HG03175 (cell line): ENCODE measurements around the gene B3GAT1.

Experiments
- ATAC-seq: cut with Tn5 transposase; IDR thresholded peaks from one replicate; pipeline ENCODE4 v1.9.1; 2021; ENCODE audit warnings: mild to moderate bottlenecking, moderate library complexity; ENCODE audit not compliant: unreplicated experiment

B3GAT1 gene

DNA sequence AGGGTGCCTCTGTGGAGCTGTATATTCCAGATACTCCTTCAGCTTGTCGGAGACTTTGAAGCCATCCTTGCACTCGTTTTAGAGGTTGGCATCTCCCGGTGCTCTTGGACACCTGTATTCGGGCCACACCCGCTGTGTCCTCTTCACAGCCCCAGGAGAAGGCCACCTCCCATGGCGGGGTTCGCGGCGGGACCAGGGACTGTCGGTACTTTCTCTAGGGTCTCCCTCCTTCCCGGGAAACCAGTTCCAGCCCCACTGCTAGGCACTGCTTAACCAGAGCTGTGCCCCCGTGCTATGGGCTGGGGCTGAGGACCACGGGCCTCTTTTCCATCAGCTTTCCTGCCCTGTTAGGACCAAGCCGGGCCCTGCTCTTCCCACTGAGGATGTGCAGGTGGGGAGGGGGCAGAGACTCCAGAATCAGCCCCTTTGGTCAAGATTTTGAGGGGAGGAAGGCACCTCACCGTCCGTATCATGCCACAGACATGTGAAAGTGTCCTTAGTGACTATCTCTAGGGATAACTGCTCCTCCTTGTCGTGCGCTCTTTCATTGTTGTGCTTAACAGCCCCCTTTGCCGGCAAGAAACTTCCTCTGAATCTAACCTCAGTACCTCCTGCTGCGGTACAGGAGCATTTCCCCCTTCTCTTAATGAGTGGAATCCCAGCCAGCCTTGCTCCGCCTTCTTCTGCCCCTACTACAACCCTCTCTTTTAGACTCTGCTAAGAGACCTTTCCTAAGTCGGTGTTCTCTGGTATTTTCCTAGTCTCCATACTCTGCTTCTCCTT lies 1.2 kb upstream of the B3GAT1 start:
- no peak for ATAC-seq

- no peak for ATAC-seq
Measured at GRCh38 chr11:134410766-134411165, 1.3 kb downstream of the B3GAT1 start.

DNA sequence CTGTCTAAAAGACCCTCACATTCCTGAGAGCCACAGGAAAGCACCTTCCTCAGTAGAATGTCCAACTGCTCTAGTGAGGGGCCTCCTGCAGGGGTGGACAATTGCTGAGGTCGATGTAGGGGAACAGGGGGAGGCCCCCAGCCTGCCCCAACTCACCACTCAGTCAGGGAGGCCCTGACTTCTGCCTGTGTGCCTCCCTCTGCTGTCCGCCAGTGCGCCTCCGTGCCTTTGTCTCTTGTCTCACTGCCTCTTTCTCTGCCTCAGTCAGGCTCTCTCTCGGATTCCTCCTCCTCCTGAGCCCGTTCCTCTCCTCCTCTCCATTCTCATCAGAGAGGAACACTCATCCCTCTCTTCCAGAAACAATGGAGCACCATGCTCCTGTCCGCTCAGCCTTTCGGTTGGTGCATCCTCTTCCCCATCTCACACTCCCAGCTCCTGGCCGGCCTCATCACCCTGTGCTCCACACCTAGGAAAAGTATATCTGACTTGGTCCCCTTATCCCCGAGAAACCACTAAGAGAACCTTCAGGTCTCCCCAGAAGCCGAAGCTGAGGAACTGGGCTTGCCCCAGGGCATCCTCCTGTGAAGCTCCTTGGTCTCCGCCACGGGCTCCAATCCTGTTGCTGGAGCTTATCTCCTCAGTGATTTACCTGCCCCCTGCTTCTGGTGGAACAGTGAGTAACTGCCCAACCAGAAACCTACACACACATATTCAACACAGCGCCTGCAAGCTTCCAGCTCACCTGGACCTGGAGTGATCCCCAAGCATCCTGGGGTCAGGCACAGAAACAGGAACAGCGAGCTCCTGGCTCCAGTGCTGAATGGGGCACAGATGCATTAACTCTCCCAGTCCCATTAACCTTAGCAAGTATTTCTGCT lies 2.3 kb downstream of the B3GAT1 start:
- no peak for ATAC-seq

DNA sequence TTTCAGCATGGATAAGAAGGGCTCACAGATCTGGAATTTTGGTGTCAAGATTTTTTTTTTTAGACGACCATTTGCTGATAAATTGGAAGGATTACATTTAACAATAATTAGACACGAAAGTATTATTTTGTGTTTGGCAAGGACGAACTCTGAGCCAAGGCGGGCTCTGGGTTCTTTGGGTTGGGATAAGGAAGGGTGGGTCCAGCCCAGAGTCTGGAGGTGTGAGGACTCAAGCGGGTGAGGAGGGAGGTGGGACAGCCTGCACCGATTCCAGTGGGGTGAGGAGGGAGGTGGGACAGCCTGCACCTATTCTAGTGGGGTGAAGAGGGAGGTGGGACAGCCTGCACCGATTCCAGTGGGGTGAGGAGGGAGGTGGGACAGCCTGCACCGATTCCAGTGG lies 4.1 kb downstream of the B3GAT1 start:
- ATAC-seq: no peak

- ATAC-seq: no peak
Measured at GRCh38 chr11:134407321-134407828, 4.7 kb downstream of the B3GAT1 start.

DNA sequence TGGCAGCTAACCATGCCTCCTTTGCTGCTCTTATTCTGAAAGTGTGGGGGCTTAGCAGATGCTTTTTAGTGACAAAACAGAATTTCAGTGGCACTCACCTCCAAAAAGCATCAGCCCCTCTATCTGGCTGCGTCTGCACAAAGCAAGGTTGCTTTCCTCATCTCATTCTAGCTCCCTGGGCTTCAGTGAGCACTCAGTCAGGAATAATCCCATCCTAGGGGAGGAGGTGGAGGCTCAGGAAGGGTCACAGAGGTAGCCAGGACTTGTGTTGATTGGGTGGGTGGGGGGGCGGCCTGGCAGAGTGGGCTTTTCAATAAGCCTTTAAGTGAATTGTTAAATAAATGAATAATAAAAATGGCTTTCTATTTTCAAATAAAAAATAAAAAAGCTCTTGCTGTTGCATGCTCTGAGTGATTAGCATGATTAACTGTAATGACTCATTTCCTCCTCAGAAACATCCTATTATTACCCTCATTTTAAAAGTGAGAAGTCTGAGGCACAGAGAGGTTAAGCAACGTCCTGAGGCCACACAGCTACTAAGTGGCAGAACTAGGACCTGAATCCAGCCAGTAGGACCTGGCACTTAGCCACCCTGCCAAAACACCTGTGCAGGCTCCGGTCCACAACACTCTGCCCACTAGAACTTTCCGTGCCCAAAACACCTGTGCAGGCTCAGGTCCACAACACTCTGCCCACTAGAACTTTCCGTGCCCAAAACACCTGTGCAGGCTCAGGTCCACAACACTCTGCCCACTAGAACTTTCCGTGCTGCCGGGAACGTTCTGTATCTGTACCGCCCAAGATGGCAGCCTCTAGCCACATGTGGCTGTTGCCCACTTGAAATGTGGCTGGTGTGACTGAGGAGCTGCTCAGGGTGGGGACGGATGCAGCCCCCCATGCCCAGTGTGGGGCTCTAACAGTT lies 5.5 kb downstream of the B3GAT1 start:
- no peak for ATAC-seq

- ATAC-seq: no peak
Measured at GRCh38 chr11:134405841-134406240, 6.2 kb downstream of the B3GAT1 start.

GRCh38 chr11:134405436-134405835 lies 6.6 kb downstream of the B3GAT1 start:
- ATAC-seq: no peak

- ATAC-seq: no peak
Measured at GRCh38 chr11:134404575-134405341, 7.3 kb downstream of the B3GAT1 start.

DNA sequence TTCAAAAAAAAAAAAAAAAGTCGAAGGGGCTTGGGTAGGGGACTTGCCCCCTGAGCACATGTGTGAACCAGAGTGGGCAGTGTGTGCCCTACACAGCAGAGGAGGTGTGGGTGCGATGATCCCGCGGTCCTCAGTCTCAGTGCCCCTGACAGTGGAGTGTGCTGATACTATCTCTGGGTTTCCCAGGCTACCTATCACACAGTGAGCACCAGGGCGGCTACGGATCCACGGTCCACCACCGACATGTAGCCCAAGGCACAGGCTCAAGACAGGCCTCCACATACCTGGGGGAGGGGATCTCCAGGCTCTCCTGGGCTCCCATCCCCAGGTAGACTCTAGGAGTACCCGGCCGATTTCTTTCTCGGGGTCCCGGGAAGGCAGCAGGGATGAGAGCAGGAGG lies 9.1 kb downstream of the B3GAT1 start:
- no peak for ATAC-seq

GRCh38 chr11:134401825-134402809 lies 9.9 kb downstream of the B3GAT1 start:
- no peak for ATAC-seq

GRCh38 chr11:134399996-134400395 lies 12.0 kb downstream of the B3GAT1 start:
- ATAC-seq: no peak

DNA sequence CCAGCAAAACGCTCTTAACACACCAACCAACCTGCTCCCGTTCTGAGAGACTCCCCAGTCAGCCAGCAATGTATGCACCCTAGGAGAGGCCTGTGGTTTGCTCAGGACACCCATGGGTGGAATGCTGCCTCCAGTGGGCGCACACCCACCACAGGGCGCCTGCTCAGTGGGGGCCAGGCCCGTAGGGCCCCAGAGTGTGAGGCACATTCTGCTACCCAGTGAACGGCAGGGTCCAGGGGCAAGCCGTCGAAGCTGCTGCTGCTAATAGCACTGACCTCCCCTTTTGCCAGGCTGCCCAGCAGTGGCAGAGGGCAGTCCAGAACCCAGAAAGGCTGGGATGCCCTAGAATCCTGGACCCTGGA lies 12.8 kb downstream of the B3GAT1 start:
- ATAC-seq: no peak

DNA sequence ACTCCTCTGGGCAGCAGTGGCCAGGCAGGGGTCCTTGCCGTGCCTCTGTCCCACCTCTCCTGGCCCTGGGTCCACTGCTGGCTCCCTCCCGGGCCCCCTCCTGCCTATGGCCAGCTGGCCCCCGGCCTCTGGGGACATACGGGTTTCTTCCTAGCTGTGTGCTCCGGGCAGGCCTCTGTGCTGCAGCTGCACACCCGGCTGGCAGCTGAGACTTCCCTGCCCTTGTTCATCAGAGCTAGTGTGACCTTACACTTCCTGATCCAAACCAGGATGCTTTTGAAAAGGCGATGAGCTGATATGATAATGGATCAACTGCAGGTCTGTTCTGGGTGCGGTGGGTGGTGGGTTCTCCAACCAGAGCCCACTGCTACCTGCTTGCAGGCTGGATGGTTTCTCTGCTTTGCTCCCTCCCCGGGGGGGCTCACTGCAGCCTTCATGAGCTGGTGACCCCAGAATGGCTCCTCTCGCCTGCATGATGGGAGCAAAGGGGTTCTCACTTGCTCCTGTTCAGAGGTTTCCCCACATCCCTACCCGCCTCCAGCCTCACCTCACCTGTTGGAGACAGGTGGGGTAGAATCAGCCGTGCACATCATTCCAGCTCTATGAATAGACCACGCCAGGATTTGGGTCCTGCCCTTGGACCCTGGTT lies 13.3 kb downstream of the B3GAT1 start:
- ATAC-seq: no peak

DNA sequence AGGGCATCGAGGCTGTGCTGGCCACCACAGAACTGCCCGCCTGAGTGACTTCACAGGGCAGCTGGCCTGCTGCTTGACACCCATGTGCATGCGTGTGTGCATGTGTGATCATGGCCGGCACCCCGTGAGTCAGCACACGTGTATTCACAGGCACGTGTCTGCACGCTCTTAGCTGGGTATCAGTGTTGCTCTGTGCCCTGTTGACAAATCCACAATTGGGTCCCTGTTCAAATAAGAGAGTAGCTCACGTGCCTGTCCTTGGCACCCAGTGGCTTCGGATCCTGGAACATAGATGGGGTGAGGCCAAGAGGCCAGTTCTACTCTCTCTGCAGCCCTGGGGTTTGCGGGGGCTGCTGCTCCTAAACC lies 14.0 kb downstream of the B3GAT1 start:
- ATAC-seq: no peak

DNA sequence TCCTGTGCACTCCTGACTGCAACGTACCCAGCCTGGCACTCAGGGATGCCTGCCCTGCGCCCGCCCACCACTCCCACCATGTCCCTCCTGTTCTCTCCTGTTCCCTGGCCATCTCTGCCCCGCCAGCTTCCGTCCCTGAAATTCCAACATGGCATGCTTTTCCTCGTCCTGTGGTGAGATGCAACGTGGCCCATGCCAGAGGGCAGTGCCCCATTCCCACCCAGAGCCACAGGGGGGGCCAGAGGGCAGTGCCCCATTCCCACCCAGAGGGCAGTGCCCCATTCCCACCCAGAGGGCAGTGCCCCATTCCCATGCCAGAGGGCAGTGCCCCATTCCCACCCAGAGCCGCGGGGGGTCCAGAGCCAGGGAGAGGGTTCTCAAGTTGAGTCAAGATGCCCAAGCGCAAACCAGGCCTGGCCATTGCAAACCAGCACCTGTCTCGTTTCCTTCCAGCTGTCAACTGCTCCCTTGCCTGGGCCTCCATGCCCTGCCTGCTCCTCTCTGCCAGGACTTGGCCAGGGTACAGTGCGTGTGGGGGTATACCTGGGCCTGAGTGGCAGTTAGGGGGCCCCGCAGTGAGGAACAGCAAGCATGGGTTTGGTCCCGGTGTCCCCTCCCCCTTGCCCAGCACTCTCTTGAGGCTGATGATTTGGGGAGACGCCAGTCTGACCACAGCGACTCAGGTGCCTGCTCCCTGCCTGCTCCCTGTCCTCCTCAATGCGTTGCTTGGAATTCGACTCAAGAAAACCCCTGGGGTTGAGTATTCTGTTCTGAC lies 14.6 kb downstream of the B3GAT1 start:
- no peak for ATAC-seq

DNA sequence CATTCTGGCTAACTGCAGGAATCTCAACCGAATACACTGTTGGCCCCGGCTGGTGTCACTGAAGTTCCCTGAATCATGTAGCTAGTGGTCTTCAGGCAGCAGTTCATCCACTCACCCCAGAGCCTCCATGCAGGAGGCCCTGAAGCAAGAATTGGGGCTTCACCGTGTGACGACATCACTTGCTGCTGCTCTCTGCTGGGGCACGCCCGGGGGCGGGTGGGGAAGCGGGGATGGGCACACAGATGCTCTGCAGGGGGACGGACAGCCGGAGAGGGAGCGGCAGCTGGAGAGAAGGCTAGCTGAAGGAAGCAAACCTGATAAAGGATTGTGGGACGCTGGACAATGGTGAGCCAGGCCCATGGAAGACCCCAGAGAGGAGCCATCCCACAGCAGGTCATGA lies 17.0 kb downstream of the B3GAT1 start:
- no peak for ATAC-seq

DNA sequence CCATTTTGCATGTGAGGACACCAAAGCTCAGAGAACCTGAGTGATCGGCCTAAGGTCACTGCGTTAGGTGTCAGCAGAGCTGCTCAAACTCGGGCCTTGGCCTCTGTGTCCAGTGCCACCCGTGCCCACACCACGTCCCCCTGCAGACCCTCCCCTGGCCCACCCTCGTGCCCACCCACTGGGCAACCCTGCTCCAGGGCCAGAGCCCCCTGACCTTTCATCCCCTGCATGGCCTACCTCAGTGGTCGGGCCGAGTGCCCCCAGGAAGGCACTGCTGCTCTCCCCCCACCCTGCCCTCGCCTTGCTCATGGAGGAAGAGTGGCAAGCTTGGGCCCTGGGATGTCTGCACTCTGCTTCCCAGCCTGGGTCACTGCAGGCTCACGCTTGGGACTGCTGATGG lies 17.7 kb downstream of the B3GAT1 start:
- ATAC-seq: no peak
